Thyroid gland (tissue), 4 donors: Measurements from ENCODE around the gene RPL13A.

ENCODE experiments used
- CTCF ChIP-seq, 6 experiments: fragments of 200-600 bp in 3 of 6; fragments of 450-650 bp in 3 of 6; sonication (generic) in 3 of 6; IDR thresholded peaks; one replicate each; pipeline ENCODE4 v1.5.1; 2016 to 2019; ENCODE audit warnings: antibody characterized with exemption in 6 of 6, mild to moderate bottlenecking in 2 of 6, inconsistent platforms in 1 of 6, moderate library complexity in 1 of 6
- POLR2A ChIP-seq, 2 donors: fragments of 450-650 bp; IDR thresholded peaks; one replicate each; pipeline ENCODE4 v1.6.1; 2017; ENCODE audit warnings: antibody characterized with exemption in 2 of 2, mild to moderate bottlenecking in 2 of 2, moderate library complexity in 1 of 2

DNA sequence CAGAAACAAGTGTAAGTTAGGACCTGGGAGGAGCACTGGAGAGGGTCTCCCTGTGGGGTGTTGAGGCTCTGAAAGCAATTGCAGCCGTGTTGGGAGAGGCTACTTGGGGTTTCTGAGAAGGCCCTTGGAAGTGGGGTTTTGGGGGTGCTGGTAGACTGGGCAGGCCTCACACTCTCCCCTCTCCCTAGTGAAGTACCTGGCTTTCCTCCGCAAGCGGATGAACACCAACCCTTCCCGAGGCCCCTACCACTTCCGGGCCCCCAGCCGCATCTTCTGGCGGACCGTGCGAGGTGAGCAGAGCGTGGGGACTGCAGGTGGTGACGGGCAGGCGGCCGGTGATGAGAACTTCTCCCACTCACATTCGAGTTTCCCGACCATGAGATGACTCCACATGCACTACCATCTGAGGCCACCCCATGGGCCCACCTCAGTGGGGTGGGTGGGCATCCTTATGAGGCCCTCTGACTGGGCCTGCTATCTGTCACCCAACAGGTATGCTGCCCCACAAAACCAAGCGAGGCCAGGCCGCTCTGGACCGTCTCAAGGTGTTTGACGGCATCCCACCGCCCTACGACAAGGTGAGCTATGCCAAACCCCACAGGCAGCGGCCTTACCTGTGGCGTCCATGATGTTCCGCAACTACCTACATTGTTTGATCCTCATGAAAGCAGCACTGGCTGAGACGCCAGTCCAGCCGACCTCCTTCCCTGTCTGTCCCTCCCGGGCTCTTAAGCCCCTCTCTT is 3.0 kb downstream of the RPL13A start:
- TF ChIP-seq CTCF (IDR thresholded peaks at IDR 0.05) (no peak), POLR2A (IDR thresholded peaks at IDR 0.05) (no peak)
